Colonic mucosa (tissue), 4 donors: Measurements from ENCODE around the gene CTSA. TPM values are rescaled to one million over a fixed set of nuclear protein-coding genes. Genes with fewer than 3 reads are reported as not detected.

Experiments
- DNase-seq: peaks from one replicate; pipeline ENCODE4 v3.0.0-alpha.2; 2020
- H3K27ac ChIP-seq: fragments of 200-600 bp; one replicate; pipeline ENCODE4 v1.8.0; 2021
- H3K27me3 ChIP-seq: fragments of 200-600 bp; one replicate; pipeline ENCODE4 v1.8.0; 2021
- H3K36me3 ChIP-seq: fragments of 200-600 bp; one replicate; pipeline ENCODE4 v1.8.0; 2021
- H3K4me1 ChIP-seq: fragments of 200-600 bp; one replicate; pipeline ENCODE4 v1.8.0; 2021; ENCODE audit warnings: mild to moderate bottlenecking
- H3K4me3 ChIP-seq: fragments of 200-600 bp; one replicate; pipeline ENCODE4 v1.8.0; 2021
- H3K9ac ChIP-seq, 2 donors: one replicate each; pipeline ENCODE4 v1.7.0; 2013; ENCODE audit warnings: control low read depth in 2 of 2, low read depth in 2 of 2, low read length in 2 of 2
- H3K9me3 ChIP-seq: fragments of 200-600 bp; one replicate; pipeline ENCODE4 v1.8.0; 2021
- intact Hi-C: fragments of 100-400 bp; cut with DNase I; formaldehyde crosslinking; loops from one replicate; pipeline ENCODE4 v1.14.1; 2022
- total RNA-seq, 2 donors: library from RNA; stranded (reverse); fragmentation: NEBNext Ultra II Directional in 1 of 2; extraction: Animal tissue kit (Norgen Biotek cat#: 25700) in 1 of 2; gene quantifications; one replicate each; pipeline ENCODE4 v1.2.1, GENCODE V29; 2021
- TF ChIP-seq, protein P1 (sequence below): fragments of 200-600 bp; IDR thresholded peaks from one replicate; pipeline ENCODE4 v1.8.0; 2022; ENCODE audit warnings: antibody characterized with exemption, mild to moderate bottlenecking
- donor health status: healthy.
- donor health status: DM: no; HTN: no; CAD: no.
- donor health status: DM: no; HTN: no; CAD: no.

The CTSA gene
- total RNA-seq, 2 donors from 2014 or later: 273 to 366 TPM

DNA sequence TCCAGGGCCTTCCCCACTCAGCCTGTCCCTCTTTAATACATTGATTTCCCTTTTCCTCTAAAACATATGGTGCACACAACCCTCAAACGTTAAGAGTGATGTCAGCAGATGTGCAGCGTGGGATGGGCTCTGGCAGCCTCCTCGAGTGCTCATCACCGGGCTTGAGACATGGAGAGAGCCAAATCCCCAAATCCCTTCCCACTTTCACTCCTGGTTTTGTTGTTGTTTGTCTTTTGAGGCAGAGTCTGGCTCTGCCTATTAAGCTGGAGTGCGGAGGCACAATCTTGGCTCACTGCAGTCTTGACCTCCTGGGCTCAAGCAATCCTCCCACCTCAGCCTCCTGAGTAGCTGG, 26.6 kb downstream of the CTSA start:
- intact Hi-C loops: no loop called here
- H3K4me1 ChIP-seq: no peaks in the 10 kb centered on the region
- H3K4me3 ChIP-seq: no peak overlapping the region
- TF ChIP-seq, protein P1, sequence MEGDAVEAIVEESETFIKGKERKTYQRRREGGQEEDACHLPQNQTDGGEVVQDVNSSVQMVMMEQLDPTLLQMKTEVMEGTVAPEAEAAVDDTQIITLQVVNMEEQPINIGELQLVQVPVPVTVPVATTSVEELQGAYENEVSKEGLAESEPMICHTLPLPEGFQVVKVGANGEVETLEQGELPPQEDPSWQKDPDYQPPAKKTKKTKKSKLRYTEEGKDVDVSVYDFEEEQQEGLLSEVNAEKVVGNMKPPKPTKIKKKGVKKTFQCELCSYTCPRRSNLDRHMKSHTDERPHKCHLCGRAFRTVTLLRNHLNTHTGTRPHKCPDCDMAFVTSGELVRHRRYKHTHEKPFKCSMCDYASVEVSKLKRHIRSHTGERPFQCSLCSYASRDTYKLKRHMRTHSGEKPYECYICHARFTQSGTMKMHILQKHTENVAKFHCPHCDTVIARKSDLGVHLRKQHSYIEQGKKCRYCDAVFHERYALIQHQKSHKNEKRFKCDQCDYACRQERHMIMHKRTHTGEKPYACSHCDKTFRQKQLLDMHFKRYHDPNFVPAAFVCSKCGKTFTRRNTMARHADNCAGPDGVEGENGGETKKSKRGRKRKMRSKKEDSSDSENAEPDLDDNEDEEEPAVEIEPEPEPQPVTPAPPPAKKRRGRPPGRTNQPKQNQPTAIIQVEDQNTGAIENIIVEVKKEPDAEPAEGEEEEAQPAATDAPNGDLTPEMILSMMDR: no peak
- H3K9me3 ChIP-seq: no peaks in the 10 kb centered on the region
- H3K9ac ChIP-seq: peak overlapping the region in 1 of 2 donors; percentile 51
- H3K36me3 ChIP-seq: no peaks in the 10 kb centered on the region
- peak overlapping the region; percentile 75 for H3K27ac ChIP-seq
- DNase-seq: no peak
- H3K27me3 ChIP-seq: no peaks in the 10 kb centered on the region

DNA sequence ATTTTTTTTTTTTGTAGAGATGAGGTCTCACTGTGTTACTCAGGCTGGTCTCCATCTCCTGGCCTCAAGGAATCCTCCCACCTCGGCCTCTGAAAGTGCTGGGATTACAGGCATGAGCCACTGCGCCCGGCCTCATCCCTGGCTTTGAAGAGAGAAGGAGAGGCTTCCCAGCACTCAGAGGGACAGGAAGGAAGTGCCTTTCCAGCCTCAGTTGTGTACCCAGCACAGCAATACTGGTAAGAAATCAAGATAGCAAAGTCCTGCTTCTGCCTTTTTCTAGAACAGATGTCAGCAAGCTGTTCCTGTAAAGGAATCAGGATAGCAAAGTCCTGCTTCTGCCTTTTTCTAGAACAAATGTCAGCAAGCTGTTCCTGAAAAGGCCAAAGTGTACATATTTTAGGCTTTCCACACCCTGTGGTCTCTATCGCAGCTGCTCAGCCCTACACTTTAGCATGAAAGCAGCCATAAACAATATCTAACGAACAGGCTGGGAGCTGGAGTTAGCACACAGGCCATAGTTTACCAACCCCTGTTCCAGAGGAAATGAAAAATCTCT, 27.1 kb downstream of the CTSA start:
- no peak for DNase-seq
- intact Hi-C loops: no loop called here
- peak overlapping the region in 1 of 2 donors; percentile 51 for H3K9ac ChIP-seq

GRCh38 chr20:45918779-45919537, 27.8 kb downstream of the CTSA start:
- H3K36me3 ChIP-seq: no peaks in the 10 kb centered on the region
- peak overlapping the region; percentile 75 for H3K27ac ChIP-seq
- no peak for DNase-seq
- no peaks in the 10 kb centered on the region for H3K27me3 ChIP-seq
- no peak overlapping the region for H3K9ac ChIP-seq
- H3K9me3 ChIP-seq: no peaks in the 10 kb centered on the region
- TF ChIP-seq, protein P1: no peak
- no peak overlapping the region for H3K4me3 ChIP-seq
- intact Hi-C loops: no loop called here
- no peaks in the 10 kb centered on the region for H3K4me1 ChIP-seq

More for the DNA sequence above, 27.1 kb downstream of the CTSA start:
- TF ChIP-seq, protein P1: no peak
- Histone ChIP-seq H3K27me3 (no peaks in the 10 kb centered on the region), H3K9me3 (no peaks in the 10 kb centered on the region), H3K4me1 (no peaks in the 10 kb centered on the region), H3K4me3 (no peak overlapping the region), H3K36me3 (no peaks in the 10 kb centered on the region), H3K27ac (peak overlapping the region; percentile 75)

DNA sequence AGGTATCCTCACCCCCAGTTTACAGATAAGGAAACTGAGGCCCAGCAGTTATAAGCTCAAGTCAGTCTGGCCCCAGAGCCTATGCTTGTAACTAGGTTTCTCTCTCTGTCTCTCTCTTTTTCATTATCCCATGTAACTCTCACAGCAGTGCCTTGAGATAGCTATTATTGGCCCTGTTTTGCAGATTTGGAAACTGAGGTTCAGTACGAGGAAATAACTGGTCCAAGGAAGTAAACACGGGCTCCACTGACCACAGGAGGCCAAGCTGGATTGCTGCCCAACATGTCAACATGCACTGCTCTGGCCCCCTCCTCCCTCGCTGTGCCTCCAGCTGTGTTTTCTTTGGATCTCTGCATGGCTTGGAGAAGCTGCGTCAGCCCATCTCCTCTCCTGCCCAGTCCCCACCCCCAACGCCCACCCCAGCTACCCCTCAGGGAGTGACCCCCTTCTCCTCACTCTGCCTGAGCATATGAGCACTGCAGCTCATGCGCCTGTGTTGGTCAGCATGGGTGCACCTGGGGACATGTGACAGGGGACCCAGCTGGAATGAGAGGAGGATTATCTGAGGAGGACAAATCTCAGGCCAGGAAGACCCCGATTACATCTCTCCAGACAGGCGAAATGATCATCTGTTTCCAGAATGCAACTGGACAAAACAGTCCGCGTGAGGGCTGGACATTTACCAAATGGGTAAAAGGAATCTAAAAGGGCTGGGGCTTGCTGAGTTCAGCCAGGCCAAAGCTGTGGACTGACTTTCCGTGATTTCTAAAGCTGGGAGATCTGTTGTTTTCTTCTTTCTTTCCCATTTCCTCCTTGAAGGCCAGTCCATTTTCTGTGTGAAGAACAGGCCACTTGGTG, 28.6 kb downstream of the CTSA start:
- intact Hi-C loops: no loop called here
- Histone ChIP-seq H3K4me3 (no peak overlapping the region), H3K27me3 (no peaks in the 10 kb centered on the region), H3K27ac (peak overlapping the region; percentile 37), H3K36me3 (no peaks in the 10 kb centered on the region), H3K4me1 (no peaks in the 10 kb centered on the region), H3K9ac (peak overlapping the region in 1 of 2 donors; percentile 24), H3K9me3 (no peaks in the 10 kb centered on the region)
- TF ChIP-seq, protein P1: no peak
- peak; percentile 54 for DNase-seq

DNA sequence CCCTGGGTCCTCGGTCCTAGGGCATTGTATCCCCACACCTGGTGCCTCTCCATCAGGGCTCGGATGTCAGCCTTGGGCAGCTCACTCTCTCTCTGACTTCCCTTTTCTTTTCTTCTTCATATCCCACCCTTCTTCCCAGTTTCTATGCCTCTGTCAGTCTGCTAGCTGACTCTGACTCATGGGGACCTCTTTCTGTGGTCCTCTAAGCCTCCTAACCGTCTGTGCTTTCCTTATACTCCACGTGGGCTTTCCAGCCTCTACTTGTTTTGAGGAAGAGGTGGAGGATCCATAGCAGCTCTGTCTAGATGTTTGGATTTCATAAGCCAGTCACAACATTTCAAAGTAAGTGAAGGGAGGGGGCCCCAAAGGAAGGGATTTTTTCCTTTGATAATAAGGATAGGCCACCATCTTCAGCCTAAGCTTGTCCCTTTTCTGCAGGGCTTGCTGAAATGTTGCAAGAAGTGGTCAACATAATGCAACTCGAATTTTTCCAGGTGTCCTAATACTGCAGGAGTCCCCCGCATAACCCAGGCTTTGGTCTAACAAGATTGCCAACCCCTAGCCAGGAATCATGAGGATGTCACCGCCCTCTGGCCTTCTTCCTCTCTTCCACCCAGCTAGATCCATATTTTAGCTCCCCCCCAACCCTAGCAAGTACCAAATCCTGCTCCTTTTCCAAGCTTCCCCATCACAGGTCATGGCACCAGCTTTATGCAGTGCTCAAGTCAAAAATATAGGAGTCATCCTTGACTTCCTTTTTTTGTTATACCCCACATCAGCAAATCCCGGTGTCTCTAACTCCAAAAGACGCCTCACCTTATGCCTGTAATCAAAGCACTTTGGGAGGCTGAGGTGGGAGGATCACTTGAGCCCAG, 29.6 kb downstream of the CTSA start:
- peak overlapping the region in 1 of 2 donors; percentile 24 for H3K9ac ChIP-seq
- no peaks in the 10 kb centered on the region for H3K4me1 ChIP-seq
- H3K36me3 ChIP-seq: no peaks in the 10 kb centered on the region
- intact Hi-C loops: no loop called here
- TF ChIP-seq, protein P1: no peak
- peak overlapping the region; percentile 37 for H3K27ac ChIP-seq
- no peak for DNase-seq
- H3K27me3 ChIP-seq: no peaks in the 10 kb centered on the region
- no peaks in the 10 kb centered on the region for H3K9me3 ChIP-seq
- H3K4me3 ChIP-seq: no peak overlapping the region
